Retinal pigment epithelial cell (primary cell): Measurements from ENCODE around the gene RETN.

ENCODE experiments used
- DNase-seq: peaks from one replicate; pipeline ENCODE4 v3.0.0-alpha.2; 2010; ENCODE audit warnings: low read depth
- H3K4me3 ChIP-seq: 2 replicates; pipeline ENCODE4 v1.5.1; 2011; ENCODE audit warnings: mild to moderate bottlenecking, low read length, control low read depth, moderate library complexity
- TF ChIP-seq, protein P1 (sequence below): conservative IDR thresholded peaks from 2 replicates; pipeline ENCODE4 v1.5.1; 2011; ENCODE audit warnings: low read depth, low read length, control low read depth, inconsistent platforms

RETN gene

DNA sequence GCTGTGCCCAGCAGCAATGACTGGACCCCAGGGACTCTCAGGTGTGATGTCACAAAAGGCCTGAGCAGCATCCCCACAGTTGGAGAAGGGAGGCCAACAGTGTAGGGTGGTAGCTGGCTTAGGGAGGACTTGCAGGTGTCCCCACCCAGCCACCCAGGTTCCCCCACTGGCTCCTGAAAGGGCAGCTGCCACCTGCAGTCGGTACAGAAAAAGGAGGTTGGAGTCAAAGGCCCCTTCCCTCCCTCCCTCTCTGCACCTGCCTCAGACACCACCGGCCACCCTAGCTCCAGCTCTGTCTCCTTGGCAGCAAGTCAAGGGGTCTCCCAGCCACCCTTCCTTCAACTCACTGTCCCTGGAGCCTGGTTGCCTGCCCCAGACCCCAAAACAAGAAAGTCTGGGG lies 35.2 kb upstream of the RETN start, which contains the start of gene PCP2:
Gene PCP2 (minus strand): TSS at position 22 of the 400 bp plus-strand sequence. CDS start 262 bp downstream, outside the sequence.
- DNase-seq = no peak
- no peak within 1 kb of the TSS for H3K4me3 ChIP-seq
- TF ChIP-seq, protein P1, sequence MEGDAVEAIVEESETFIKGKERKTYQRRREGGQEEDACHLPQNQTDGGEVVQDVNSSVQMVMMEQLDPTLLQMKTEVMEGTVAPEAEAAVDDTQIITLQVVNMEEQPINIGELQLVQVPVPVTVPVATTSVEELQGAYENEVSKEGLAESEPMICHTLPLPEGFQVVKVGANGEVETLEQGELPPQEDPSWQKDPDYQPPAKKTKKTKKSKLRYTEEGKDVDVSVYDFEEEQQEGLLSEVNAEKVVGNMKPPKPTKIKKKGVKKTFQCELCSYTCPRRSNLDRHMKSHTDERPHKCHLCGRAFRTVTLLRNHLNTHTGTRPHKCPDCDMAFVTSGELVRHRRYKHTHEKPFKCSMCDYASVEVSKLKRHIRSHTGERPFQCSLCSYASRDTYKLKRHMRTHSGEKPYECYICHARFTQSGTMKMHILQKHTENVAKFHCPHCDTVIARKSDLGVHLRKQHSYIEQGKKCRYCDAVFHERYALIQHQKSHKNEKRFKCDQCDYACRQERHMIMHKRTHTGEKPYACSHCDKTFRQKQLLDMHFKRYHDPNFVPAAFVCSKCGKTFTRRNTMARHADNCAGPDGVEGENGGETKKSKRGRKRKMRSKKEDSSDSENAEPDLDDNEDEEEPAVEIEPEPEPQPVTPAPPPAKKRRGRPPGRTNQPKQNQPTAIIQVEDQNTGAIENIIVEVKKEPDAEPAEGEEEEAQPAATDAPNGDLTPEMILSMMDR = no peak

DNA sequence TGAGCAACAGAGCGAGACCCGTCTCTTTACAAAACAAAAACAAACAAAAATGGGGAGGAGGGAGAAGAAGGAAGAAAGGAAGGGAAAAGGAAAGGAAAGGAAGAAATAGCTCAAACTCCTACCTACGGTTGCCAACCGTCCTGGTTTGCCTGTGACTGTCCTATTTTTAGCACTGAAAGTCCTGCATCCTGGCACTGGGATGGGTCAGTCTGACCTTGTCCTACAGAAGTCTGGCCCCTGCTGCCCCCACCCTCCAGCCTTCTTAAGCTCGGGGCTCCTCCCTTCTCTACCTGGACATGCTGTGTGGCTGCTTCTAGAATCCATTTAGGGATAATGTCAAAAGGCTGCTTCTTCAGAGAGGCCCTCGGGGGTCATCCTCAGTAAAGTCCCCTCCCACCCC lies 33.2 kb upstream of the RETN start:
- no peak overlapping the region for H3K4me3 ChIP-seq
- TF ChIP-seq, protein P1 = no peak
- no peak for DNase-seq

DNA sequence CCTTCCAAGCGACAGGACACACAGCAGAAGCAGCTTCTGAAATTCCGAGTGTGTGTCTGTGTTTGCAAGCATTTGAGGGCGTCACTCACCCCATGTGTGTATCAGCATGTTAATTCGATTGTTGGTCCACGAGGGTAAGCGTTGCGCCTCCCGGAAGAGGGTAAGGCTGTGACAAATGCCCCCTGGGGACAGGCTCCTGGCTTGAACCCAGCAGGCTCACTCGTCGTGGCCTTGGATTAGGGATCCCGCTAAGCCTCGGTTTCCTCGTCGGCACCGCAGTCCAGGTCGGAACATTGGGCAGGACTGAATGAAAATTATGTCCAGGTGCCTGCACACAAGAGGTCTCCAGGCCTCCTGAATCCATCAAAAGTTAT lies 32.5 kb upstream of the RETN start:
- DNase-seq = no peak
- H3K4me3 ChIP-seq = peak overlapping the region; percentile 71
- TF ChIP-seq, protein P1 = no peak

DNA sequence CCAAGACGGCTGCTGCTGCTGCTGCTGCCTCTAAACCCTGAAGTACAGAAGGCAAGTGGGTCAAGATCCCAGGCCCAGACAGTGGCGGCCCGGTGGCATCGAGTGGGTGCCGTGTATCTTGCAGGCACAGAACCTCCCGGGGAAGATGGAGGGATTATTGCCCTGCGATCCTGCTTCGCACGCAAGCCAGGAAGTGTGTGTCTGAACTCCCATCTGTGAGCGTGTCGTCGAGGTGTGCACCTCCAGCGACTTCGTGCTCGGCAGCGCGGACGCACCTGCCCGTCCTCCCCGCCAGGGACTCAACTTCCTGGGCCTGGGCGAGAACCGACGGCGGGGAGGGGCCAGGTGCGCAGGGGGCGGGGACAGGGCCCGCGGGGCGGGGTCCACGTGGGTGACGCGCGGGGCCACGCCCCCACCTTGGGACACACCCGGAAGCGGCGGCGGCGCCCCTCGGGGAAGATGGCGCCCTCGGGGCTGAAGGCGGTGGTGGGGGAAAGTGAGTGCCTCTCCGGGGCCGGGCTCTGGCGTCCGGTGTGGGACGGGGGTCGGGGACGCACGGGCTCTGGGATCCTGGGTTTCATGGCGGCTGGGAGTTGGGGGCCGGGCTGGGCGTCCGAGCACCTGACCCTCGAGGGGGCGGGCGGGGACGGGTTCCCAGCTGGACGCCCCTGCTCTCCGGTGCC lies 32.0 kb upstream of the RETN start, which contains the start of gene STXBP2:
Gene STXBP2 (plus strand): TSS at position 420 of the 683 bp plus-strand sequence. CDS start 40 bp downstream, at position 460.
- no peak for DNase-seq
- H3K4me3 ChIP-seq = peak within 1 kb of the TSS; percentile 71
- TF ChIP-seq, protein P1 = no peak

DNA sequence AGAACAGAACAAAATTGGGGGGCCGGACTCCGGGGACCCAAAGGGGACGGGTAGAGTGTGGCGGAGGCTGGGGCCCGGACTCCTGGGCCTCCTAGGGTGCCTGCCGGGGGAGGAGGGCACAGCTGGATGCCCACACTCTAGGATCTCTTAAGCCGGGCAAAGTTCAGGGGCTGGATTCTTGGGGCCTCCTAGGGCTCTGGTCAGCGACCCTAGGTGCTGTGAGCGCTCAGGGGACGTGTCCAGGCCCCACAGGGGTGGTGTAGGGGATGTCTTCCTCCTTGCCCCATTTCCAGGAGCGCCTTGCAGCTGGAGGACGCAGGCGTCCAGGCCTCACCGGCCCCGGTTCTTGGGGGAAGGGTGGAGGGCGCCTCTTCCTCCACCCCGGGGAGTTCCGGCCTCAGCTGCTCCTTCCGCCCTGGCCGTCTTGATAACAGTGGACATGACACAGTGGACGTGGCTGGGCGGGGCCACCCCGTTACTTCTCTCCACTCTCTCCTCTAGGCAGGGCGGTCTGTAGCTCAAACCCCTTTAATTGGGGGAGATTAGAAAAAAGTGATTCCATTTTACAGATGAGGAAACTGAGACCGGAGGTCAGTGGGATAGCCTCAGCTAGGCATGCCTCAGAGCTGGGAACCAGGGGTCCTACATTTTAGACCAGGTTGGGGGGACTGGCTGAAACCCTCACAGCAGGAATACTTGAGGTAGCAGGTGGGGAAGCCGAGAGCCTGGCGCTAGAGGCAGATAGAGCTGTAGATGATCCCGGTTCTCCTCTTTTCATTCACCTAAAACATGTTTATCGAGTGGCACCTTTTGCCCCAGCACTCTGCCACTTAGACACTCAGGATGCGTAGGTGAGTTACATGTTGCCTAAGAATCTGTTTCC lies 31.2 kb upstream of the RETN start:
- DNase-seq = no peak
- peak overlapping the region; percentile 71 for H3K4me3 ChIP-seq
- TF ChIP-seq, protein P1 = no peak

DNA sequence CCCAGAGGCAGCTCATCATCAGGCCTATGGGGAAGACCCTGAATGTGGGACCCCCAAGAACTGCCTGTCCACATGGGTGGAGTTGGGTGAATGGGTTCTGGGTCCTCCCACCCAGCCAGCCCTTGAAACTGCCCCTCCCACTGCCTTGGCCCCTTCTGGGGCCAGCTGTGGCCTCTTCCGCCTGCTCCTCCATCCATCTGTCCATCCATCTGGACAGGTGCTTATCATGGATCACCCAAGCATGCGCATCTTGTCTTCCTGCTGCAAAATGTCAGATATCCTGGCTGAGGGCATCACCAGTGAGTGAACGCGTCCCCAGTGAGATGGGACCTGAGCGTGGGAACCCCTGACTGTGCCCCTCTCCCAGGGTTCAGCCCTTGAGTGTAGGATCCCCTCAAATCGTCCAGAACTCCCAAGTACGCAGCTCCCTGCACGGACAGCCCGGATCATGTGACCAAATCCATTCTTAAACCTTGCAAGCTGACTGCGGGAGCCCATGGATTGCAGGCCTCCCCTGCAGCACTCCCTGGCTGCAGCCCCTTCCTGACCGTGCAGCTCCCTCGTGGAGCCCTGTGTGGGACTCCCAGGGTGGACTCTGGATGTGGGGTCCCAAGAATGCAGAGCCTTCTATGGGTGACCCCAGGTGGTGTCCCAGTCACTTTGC lies 29.9 kb upstream of the RETN start:
- TF ChIP-seq, protein P1 = no peak
- no peak for DNase-seq
- no peak overlapping the region for H3K4me3 ChIP-seq
